HG03159 (cell line): ENCODE results near the gene HOPX.
"Not testable (repeated sequence)": the region's sequence is repeated elsewhere in the genome, so short reads cannot be mapped to it uniquely, and the experiment has no call there.

Experiments used
- ATAC-seq: cut with Tn5 transposase; IDR thresholded peaks from one replicate; pipeline ENCODE4 v1.9.1; 2021; ENCODE audit warnings: mild to moderate bottlenecking, moderate library complexity; ENCODE audit not compliant: unreplicated experiment

Gene HOPX

DNA sequence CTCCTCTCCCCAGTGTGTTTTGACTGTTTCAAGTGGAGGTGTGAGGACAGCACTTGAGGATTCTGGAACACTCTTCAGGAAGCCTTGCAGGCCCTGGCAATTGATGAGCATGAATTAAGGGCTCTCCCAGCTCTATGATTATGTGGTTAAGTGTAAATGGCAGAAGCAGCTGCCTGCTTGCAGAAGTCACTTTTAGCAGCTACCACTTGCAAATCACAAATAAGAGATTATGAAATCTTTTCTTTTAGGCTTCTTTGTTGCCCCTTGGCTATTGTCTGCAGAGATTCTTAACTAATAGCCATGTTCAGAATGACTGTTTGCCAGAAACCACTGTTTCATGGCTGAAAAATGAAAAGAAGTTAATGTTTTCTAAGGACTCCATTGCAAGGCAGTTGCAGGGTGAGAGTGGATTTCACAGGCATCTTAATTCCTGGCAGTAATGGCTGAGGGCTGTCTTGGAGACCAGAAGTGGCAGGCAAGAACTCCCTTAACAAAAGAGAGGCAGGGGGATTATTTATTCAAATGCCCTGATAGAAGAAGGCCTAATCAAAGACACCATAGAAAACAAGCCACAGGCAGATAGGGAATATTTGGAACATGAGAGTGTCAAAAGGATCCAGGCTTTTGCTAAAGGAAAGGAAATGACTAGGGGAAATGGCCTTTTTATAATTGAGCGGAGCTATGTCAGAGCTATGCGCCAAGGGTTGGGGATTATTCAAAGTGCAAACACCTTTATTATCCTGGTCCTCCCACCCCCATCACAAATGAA is 8.3 kb upstream of the HOPX start:
- ATAC-seq: no peak

DNA sequence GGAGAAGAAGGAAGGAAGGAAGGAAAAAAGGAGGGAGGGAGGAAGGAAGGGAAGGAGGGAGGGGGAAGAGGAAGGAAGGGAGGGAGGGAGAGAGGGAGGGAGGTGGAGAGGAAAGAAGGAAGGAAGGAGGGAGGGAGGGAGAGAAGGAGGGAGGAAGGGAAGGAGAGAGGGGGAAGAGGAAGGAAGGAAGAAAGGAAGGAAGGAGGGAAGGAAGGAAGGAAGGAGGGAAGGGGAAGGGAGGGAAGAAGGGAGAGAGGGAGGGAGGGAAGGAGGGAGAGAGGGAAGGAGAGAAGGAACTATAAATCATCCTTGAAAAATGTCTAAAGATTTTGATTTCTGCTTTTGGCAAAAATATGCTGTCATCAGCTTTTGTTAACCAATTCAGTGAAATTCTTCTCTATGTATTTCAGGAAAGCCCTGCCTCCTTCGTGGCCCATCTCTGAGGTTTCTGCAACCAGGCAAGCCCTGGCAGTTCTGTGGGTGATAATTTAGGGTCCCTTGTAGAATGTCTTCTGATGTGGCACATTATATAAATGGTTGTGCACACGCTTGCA is 7.1 kb upstream of the HOPX start:
- no peak for ATAC-seq

DNA sequence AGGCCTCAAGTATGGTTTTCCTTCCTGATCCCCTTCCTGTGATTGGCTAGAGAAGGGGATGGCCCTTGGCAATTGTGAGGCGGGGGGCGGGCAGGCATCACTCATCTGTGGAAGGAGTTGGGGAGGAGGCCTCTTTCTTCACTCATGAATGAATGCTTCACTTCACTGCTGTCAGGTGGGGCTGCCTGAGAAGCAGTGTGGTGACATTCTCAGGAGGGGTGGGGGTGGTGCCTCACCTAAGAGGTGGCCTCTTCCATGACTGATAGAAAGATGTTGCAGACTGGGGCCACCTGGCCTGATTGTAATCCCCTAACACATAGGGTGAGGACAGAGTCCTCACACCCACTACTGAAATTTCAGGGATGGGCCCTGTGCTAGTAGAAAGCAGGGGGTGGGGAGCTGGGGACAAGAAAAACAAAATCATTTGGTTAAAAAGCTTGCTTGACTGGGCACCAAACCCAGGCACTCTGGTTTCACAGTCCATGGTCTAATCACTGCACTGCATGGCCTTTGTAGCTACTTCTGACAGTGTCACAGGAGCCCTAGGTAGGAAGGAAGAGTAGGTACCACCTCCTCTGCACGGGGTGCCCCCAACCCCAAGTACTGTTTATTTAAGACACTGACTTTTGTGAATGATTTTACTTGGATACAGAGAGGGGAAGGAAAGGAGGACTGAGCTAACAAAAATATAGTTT is 5.6 kb upstream of the HOPX start:
- no peak for ATAC-seq

DNA sequence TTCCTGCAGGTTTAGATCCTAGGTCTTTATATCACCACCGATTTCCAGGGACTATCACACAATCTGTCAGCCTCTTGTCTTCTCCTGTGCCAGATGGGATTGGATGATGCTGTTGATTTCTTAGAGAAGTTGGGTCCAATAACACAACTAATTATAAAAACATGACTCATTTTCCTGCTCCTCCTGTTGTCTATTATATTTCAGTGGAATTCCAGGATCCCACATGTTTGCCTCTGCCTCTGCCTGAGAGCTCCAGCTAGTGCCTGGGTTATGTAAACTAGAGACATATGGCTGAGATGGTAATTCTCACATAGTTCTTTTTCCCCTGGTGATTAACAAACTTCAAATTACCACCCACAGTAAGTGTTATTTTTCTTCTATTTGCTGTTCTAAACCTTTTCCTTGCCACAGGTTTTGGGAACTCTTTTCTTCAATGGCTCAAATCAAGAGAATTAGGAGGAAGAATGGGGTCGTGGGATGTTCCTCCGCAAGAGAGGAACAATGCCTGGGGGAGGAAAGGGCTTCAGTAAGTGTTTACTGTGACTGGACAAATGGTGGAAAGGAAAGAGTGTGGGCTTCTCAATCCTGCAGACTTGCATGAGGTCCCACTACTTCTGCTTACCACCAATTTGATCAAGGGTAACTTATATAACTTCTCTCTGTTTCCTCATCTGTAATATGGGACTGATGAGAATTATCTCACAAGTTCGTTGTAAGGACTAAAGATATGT is 3.4 kb upstream of the HOPX start:
- ATAC-seq: no peak

DNA sequence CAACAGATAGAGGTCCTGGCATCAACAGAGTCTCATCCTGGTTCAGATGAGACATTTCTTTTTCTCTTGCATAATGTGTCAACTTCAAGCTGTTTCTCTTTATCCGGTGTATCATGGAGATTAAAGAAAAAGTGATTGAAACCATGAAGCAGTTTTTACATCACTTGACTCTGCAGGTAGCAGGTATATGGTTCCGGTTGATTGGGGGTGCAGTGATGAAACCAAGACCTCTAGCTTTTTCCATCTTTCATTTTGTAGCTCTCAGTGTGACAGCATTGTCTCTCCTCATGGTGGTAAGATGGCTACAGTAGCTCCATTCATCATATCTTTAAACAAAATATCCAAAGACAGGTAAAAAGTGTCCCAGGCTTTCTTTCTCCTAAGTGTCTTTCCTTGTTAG is 2.4 kb upstream of the HOPX start:
- no peak for ATAC-seq

DNA sequence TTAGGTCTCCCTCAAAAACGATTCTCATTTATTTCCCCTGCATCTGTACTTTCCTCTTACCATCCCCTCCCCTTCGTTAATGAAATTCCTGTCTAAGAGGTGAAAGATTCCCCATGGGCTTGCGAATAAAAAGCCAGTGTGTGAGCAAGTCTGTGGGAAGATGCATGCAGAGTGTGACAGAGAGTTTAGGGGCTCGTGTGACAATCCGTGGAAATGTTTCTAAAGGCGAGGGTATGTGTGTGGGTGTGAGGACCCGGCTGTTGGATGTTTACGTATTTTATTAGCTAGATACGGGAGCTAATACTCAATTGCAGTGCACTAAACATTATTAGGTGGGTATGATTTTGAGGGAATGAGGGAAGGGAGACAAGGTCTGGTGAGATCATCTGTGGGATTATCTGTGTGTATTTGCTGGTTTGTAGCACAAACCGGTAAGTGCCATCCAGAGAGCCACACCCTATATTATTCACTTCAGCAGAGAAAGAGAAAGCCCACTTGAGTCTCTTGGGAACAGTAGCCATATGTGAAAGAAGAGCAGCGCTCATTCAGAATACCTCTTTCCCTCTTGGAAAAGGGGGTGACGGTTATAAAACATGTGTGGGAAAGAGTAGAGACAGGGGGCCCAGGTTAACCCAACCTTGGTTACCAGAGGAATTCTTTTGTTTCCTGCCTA is 893 bp upstream of the HOPX start:
- no peak for ATAC-seq

DNA sequence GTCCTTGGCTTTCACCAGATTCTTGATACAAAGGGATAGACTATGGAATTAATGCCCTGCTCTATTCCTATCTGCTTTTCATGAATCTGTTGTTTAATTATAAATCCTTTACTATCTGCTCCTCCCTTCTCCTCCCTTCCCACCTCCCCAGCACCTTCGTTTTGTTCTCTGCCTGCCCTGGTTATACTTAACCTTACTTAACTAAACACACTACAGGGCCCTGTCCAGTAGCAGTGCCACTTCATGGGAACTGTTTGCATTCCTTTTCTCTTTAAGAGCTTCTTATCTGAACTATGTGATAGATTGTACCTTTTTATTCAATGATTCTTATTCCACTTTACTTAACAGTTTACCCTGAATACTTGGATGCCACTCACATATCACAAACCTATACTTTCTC is 830 bp downstream of the HOPX start:
- ATAC-seq: no peak

DNA sequence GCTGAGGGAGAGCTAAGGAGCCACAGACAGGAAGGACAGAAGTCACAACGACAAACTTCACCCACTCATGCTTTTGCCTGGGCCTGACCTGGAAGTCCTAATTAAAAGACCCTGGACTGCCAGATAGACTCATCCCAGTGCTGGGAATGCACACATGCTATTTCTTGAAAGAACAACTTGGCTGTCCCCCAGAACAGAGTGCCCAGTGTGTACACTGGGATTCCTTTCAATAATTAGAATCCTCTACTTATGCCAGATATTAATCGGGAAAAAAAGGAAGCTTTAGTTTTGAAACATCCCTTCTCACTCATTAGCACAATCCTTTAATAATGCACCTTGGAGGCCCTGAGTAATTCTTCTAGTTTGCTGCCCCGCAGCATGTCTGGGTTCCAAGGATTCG is 3.4 kb downstream of the HOPX start:
- no peak for ATAC-seq

DNA sequence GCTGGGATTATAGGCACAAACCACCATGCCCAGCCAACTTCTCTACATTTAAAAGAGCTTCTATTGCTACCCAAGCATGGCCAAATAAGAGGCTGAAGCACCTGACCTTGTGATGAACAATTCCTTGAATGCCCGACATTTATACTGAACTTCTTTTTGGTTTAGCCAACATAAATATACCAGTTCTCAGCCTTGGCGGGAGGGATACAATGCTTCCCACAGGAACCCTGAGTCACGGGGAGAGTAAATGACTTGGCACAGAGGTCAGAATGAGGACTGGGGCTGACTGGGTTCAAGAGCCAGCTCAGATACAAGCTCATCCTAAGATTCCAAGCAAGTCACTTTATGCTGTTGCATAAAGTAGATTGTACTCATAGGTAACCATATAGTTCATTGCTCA is 6.1 kb downstream of the HOPX start:
- ATAC-seq: no peak

DNA sequence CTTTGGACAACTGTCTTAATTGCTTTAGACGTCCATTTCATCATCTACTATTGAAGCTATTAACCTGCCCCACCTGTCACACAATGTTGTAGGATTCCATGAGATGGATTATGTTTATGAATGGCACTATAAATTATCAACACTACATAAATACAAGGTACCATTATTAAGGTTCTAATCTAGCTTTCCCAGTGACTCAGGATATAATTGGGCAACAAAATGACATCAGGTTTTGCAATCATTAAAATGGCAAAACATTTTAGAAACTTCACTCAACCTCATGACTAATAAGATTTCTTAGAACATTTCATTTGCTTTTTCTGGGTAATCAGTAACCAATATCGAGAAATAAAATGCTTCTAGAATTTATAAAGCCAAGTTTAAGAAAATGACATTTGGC is 9.2 kb downstream of the HOPX start:
- no peak for ATAC-seq

DNA sequence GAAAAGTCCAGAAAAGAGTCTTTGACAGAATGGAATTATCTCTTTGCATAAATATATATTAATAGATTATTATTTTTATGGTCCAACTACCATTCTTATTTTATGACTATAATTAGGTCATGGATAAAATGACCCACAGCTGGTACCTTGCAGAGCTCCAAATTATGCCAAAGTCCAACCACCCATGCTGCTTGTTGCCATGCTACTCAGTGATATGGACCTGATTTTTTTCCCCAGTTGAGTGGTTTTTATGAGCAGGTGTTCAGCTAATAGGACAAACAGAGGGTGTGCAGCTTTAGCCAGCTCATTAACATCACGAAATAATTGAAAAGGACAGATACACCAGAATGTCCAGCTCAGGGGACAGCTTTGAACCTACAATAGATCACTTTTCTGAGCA is 9.7 kb downstream of the HOPX start:
- ATAC-seq: no peak

DNA sequence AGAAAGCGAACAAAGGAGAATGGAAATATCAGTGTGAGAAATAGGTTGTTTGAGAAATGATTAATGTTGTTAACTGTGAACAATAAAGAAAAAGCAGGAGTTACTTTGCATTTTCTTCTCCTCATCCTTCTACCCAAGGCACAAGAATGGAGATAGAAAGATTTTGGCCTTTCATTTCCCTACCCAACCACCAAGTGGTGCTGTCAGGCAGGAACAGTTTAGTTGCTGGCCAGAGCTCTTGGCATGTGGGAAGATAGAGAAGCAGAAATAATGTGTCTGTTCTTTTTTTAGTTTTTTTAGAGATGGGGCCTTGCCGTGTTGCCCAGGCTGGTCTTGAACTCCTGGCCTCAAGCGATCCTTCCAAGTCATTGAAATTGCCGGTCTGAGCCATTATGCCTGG is 12.8 kb downstream of the HOPX start:
- no peak for ATAC-seq

DNA sequence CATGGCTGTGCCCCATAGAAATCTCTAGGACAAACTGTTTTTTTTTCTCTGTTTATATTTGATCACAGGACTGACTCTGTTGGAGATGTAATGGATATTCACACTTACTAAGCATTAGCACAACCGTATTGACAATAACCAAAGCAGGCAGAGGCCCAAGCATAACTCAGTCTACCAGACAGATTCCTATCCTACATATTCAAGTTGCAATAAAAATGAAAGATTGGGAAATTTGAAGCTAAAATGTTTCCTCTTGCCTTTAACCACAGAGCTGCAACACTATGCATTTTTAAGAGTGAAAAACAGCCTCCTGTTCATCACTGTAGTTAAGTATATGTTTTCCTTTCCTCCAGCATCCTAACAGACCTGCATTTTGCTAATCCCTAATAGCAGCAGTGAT is 13.7 kb downstream of the HOPX start:
- not testable (repeated sequence) for ATAC-seq

DNA sequence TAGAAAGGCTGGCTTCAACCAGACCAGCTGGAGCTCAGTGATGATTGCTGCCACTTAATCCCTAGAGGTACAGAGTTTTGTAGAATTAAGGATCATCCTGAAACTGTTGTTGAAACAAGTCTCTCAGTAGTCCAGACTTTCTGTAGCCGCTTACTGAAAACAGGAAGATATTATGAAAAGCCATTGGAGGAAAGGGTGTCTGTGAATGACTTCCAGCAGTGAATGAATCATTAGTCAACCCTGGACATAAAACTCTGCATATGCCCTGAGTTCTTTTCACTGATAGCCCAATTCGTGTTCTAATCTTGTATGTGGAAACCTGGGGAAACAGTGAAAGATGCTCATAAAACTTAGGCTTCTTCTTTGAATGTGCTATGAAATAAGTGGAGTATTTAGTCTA is 14.8 kb downstream of the HOPX start:
- ATAC-seq: no peak

DNA sequence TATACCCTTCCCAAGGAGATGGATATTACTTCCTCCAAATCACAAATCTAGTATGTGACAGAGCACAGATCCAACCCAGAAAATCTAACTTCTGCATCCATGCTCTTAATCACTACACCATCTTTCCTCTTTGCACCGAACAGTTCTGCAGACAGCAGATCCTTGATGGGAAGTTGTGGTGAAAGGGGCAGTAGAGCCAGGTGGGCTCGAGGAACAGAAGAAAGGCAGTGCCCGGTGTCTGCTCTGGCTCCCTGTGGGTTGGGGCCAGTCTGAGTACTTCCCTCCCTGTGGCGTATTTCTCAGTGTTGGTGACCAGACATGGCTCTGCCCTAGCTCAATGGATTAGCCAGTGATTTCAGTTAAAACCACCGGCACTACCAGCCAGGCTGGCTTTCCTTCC is 15.3 kb downstream of the HOPX start:
- no peak for ATAC-seq

DNA sequence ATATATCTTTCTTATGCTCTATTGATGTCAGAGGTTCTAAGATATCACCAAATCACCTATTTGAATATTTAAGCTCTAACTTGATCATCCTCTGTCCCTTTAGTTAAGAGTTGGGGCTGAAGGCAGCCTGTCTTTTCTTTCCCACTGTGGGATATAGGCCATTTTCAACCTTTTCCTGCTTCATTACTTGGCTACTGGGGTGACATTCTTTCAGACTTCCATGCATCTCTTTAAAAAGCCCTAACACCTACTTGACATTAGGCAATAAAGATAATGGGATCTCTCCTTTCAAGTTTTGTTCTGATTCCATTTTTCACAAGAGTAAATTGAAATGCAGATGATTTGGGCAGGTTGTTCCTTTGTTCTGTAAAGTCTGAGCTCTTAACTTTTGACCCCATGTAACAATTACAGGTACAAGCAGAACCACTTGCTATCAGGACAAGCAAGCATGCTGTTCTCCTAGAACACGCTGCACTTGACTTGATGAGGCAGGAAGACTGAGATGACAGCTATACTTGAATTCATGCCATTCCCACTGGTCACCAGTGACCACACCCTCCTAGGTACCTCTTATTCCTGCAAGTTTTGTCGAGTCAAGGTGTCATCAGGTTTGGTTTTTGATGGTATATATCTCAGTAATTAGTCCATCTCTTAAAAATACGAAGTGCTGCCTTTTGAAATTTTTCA is 18.2 kb downstream of the HOPX start:
- ATAC-seq: no peak

DNA sequence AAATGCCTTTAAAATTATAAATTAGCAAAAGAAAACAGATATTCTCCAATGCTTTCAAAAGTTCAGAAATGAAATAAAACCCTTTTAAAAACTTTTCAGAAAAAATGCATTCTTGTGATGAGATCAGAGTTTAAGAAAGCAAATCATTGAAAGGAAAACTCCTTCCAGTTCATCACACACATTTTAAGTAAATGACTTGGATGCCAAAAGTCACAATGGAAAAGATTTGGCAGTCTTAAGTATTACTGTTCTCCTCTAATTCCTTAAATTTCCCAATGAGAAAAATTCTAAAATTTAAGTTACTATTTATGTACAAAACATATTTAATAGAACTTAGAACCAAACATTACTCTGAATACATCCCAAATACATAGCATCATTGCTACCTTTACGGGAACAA is 21.1 kb downstream of the HOPX start:
- no peak for ATAC-seq

DNA sequence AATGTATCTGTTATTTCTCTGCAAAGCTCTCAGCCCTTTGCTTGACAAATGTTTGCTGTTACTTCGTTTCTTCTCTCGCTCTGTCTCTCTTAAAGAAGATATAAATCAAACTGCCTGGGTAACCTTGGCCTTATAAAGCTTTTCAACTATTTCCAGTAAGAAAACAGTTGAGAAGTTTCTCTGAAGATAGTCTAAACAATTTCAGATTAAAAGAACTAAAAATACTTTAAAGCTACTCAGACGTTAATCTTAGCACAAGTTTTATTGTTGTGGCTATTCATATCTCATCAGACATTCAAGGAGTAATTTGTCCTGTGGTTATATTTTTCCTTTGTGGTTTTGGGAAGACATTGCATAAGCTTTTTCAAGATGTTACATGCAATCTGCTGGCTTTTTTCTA is 22.6 kb downstream of the HOPX start:
- ATAC-seq: no peak

DNA sequence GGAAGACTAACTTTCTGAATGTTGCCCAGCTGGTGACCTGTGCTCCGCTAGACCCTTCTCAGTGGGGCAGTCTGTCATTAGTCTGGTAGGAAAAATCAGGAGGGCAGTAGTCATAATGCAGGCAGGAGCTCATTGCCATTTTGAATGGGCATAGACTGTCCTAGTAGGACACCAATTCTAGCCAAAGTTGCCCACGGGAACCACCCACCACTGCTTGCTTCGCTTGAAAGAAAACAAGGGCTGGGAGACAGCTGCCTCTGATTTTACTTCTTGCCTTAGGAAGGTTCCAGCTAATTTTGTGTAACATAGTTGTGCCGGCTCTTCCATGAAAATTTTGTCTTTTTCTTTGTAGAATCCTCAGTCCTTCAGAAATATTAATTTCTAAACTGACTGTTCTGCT is 23.3 kb downstream of the HOPX start:
- ATAC-seq: no peak

DNA sequence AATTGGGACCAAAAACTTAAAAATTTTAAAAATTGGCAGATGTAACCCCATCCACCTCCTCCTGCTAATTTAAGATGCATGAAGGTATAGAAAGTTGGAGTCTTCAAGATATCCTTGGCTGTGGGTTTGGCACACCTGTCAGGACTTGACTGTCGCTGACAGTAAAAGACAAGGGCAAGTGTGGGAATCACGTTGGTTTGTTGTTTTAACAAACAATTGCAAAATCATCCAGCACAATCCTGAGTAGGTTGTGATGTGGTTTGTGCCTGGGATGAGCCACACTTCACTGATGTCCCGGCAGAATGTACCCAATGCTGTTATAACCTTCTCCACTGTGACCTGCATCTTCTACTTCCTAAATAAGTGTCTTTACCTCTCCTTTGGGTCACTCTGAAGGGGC is 24.0 kb downstream of the HOPX start:
- ATAC-seq: no peak

DNA sequence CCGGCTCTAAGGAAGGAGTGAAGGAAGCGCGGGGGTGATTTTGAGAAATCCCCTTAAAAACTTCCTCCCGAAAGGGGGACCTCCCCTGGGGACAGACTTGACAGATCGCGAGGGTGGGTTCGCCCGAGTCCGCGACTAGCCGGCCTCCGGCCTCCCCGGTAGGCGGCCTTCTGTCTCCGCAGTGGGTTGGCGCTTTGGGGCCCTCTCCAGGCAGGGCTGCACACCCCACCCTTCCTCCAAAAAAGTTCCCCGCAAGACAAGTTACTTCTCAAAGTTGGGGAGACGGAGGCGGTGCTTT is 24.8 kb downstream of the HOPX start:
- no peak for ATAC-seq
